Bone marrow (tissue), 2 donors: ENCODE results near the gene ADH6.
"Not testable (repeated sequence)": the region's sequence is repeated elsewhere in the genome, so short reads cannot be mapped to it uniquely, and the experiment has no call there.

Experiments used
- DNase-seq, 2 donors: peaks; one replicate each; lab custom pipeline; 2025; lab: John Stamatoyannopoulos, UW

The ADH6 gene

GRCh38 chr4:99219072-99219471 is at the start of gene ADH6:
Gene ADH6 (minus strand): TSS chr4:99219246. CDS start chr4:99219152, 94 bp downstream.
- no peak for DNase-seq

DNA sequence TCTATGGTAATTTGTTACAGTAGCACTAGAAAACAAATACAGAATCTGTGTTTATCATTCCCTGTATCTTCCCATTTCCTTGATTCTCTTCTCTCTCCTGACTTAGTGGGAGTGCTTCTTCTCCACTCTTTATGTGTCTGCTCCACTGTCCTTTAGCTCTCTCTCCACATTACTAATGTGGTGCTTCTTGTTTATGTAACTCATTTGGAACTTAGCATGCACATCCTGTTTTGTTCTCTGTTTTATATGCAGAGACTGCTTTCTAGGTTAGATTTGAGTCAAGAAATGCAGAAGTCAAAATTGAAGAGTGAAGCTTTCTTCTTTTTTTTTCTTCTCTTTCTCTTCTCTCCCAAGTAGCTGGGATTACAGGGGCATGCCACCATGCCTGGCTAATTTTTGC is 45.9 kb upstream of the ADH6 start:
- DNase-seq = no peak

DNA sequence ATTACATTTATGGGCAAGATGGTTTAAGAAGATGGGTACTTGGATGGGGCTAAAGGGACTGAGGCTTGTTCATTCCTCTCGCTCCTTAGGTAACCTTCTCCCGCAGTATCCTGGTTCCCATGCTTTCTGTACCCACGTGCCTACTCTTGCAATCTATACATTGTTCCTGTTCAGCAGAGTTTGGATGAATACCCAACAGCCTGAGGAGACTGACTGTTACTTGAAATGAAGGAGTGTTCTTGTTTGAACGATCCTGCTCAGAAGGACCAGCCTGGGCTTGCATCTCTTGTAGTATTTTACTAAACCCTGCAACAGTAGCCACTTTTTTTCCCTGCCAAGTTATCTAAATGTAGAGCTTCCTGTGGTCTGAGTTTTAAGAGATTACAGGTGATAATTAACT is 33.7 kb upstream of the ADH6 start:
- no peak for DNase-seq

- no peak for DNase-seq
These were observed 29.7 kb upstream of the ADH6 start for GRCh38 chr4:99248714-99249113.

- no peak for DNase-seq
These were observed 16.9 kb upstream of the ADH6 start for GRCh38 chr4:99235955-99236354.

DNA sequence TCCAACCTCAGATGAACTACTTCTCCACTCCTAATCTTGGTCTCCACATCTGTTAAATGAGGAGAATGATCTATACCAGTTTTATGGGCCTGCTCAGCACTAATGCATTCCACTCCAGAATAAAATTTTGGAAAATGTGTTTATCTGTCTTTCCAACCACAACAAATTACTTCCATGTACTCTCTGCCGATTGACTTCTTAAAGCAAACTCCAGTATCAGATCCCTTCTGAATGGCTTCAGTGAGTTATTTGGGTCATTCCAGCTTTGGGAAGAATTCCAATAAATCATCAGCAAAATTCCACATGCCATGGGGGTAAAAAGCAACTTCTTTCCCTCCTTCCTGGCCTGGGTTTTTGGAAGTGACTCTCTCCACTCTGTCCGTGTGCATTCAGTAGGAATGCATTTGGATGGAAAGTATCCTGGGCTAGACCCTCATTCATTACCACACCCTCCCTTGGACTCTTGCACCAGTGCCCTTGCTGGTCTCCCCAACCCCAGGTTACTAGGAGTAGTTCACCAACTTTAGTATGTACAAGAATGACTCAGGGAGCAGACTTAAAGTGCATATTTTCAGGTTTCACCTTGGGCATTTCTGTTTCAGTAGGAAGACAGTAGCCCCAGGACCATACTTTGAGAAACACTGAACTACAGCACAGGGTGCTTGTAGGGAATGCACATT is 15.4 kb upstream of the ADH6 start:
- DNase-seq = no peak

DNA sequence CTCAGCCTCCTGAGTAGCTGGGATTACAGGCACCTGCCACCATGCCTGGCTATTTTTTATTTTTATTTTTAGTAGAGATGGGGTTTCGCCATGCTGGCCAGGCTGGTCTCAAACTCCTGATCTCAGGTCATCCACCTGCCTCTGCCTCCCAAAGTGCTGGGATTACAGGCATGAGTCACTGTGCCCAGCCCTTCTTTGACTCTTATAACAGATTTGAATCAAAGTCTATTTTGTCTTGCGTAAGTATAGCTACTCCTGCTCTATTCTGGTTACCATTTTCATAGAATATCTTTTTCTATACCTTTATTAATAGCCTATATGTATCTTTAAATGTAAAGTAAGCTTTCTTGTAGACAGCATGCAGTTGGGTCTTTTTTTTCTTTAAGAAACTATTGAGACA is 14.4 kb upstream of the ADH6 start:
- DNase-seq = not testable (repeated sequence)

DNA sequence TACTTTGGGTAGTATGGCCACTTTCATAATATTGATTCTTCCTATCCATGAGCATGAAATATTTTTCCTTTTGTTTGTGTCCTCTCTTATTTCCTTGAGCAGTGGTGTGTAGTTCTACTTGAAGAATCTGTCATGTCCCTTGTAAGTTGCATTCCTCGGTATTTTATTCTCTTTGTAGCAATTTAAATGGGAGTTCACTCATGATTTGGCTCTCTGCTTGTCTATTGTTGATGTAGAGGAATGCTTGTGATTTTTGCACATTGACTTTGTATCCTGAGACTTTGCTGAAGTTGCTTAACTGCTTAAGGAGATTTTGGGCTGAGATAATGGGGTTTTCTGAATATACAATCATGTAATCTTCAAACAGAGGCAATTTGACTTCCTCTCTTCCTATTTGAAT is 9.7 kb upstream of the ADH6 start:
- DNase-seq = not testable (repeated sequence)

DNA sequence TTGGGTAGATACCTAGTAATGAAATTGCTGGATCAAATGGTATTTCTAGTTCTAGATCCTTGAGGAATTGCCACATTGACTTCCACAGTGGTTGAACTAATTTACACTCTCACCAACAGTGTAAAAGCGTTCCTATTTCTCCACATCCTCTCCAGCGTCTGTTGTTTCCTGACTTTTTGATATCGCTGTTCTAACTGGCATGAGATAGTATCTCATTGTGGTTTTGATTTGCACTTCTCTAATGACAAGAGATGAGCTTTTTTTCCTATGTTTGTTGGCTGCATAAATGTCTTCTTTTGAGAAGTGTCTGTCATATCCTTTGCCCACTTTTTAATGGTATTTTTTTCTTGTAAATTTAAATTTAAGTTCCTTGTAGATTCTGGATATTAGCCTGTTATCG is 8.6 kb upstream of the ADH6 start:
- not testable (repeated sequence) for DNase-seq

- no peak for DNase-seq
These were observed 2.9 kb upstream of the ADH6 start for GRCh38 chr4:99221980-99222379.

DNA sequence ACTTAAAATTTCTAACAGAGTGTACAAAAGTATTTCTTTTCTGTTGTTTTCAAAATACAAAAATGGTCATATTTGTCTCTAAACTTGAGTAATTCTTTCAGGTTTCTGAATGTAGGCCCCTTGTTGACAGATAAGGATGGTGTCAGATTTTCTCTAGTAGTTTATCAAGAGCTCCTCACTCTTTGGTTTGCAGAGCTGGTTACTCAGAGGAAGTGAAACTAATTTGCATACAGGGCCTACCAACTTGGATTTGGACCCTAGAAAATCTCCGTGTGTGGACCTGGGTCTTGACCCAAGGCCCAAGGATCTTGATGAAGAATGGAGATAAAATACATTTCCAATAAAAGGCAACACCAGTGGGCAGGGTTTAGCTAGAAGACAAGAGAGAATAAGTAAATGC is 433 bp upstream of the ADH6 start:
- DNase-seq = no peak

DNA sequence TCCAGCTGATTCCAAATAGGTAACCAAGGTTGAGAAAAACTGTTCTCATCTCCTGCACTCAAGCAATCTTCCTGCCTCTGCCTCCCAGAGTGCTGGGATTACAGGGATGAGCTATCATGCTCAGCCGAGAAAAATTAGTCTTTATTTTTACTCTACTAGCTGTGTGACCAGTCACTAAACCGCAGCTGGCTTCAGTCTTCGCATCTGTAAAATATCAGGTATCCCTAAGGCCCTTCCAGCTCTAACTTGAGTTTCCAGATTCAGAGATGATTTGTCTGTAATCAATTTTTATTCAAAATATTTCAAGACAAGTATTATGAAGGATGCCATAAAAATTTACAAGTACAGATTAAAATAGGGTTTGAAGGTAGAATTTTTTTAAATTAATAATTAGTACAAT is 3.5 kb downstream of the ADH6 start:
- no peak for DNase-seq

GRCh38 chr4:99210789-99211188 is 8.3 kb downstream of the ADH6 start:
- no peak for DNase-seq

GRCh38 chr4:99209671-99210070 is 9.4 kb downstream of the ADH6 start:
- no peak for DNase-seq

DNA sequence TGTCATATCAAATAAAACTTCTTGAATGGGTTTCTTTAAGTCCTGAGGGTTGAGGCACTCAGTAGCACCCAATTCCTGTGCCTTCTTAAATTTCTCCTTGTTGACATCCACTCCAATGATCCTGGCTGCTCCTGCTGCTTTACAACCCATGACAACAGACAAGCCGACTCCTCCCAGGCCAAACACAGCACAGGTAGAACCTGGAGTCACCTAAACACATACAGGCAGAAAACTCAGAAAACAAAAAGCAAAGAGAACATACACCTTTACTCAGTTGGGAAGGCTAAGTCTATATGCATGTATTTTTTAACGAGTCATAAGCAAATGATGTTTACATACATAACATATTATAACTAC is 10.3 kb downstream of the ADH6 start:
- no peak for DNase-seq

DNA sequence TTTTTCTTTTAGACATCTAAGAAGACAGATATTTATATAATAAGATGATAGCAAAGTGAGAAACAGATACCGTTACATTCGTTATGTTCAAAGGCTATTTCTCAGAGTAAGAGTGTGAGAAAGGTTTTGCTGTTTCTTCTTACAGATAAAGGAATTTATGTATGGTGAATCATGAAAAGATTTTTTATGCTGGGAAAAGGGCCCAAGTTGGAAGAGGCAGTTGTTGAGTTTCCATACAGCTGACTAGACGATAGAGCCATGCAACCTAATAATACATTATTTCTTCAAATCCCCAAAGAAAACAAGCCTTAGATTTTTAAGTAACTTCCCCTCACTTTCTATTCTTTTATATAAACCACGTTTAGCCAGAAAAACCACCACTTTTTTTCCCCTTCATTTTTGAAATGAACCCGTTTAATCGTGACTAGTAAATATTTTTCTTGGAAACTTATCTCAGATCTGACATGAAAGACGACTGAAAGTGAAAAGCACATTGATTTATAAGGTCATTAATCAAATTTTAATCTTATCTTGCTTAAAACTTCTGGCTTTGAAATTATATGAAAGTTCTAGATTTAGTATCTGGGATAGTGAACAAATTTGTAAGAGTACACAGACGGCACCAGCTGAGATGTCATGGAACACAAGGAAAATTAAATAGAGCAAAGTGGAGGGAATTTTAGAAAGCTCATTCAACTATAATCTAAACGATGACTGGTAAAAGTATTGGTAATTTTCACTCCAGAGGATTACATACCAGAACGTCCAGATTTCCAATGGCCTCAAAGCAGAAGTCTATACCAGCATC is 10.9 kb downstream of the ADH6 start:
- no peak for DNase-seq

GRCh38 chr4:99207069-99207743 is 11.8 kb downstream of the ADH6 start:
- DNase-seq = no peak

GRCh38 chr4:99205153-99205979 is 13.7 kb downstream of the ADH6 start:
- no peak for DNase-seq

- DNase-seq = no peak
These were observed 16.5 kb downstream of the ADH6 start for GRCh38 chr4:99202536-99202935.

GRCh38 chr4:99202094-99202493 is 17.0 kb downstream of the ADH6 start:
- no peak for DNase-seq

DNA sequence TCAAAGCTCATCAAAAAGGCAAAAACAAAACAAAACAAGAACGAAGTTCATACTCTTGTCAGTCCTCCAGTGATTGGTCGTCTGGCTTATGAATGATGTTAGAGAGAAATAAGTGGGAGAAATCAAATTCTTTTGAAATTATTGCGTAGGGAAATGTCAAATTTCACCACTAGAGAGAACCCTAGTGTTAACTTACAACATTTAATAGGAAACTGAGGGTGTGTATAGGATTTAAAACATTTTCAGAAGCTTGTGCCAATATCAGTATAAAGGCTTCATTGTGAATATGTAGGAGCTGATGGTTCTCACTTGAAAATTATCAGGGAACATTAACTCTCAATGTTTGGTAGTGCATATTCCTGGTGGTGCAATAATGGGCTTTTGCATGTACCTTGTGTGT is 17.4 kb downstream of the ADH6 start:
- no peak for DNase-seq

GRCh38 chr4:99200138-99200537 is 18.9 kb downstream of the ADH6 start:
- DNase-seq = no peak
